A673 (cell line): ENCODE results near the gene RTCB.
"Not testable (repeated sequence)": the region's sequence is repeated elsewhere in the genome, so short reads cannot be mapped to it uniquely, and the experiment has no call there.

Experiments
- EZH2 ChIP-seq: fragments of 200-600 bp; sonication (generic); IDR thresholded peaks from 2 replicates; pipeline ENCODE4 v1.6.1; 2017; ENCODE audit warnings: borderline replicate concordance, low read depth, mild to moderate bottlenecking, mixed read lengths, antibody characterized with exemption, low read length; ENCODE audit not compliant: poor library complexity, severe bottlenecking
- TF ChIP-seq, protein P1 (sequence below): fragments of 300-800, 200-600 bp; sonication (generic); conservative IDR thresholded peaks from 2 replicates; pipeline ENCODE4 v1.5.1; 2017; ENCODE audit warnings: low read depth, mild to moderate bottlenecking, antibody characterized with exemption, low read length, moderate library complexity, mixed read lengths

DNA sequence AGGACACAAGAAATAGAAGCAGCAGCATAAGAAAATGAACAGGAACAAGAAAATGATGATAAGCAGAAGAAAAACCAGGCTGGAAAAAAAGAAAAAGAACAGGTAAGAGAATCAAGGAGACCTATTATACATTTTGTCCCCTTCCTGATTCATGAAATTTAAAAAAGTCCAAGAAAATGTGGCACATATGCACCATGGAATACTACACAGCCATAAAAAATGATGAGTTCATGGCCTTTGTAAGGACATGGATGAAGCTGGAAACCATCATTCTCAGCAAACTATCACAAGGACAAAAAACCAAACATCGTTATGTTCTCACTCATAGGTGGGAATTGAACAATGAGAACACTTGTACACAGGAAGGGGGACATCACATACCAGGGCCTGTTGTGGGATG lies 60.2 kb downstream of the RTCB start:
- TF ChIP-seq, protein P1, sequence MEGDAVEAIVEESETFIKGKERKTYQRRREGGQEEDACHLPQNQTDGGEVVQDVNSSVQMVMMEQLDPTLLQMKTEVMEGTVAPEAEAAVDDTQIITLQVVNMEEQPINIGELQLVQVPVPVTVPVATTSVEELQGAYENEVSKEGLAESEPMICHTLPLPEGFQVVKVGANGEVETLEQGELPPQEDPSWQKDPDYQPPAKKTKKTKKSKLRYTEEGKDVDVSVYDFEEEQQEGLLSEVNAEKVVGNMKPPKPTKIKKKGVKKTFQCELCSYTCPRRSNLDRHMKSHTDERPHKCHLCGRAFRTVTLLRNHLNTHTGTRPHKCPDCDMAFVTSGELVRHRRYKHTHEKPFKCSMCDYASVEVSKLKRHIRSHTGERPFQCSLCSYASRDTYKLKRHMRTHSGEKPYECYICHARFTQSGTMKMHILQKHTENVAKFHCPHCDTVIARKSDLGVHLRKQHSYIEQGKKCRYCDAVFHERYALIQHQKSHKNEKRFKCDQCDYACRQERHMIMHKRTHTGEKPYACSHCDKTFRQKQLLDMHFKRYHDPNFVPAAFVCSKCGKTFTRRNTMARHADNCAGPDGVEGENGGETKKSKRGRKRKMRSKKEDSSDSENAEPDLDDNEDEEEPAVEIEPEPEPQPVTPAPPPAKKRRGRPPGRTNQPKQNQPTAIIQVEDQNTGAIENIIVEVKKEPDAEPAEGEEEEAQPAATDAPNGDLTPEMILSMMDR = not testable (repeated sequence)
- TF ChIP-seq EZH2 = not testable (repeated sequence)
